HG03135 (cell line): ENCODE measurements around the gene CACNB4.
"Not testable (repeated sequence)": the region's sequence is repeated elsewhere in the genome, so short reads cannot be mapped to it uniquely, and the experiment has no call there.

Source experiments
- ATAC-seq: cut with Tn5 transposase; IDR thresholded peaks from one replicate; pipeline ENCODE4 v1.9.1; 2021; ENCODE audit warnings: mild to moderate bottlenecking, moderate library complexity; ENCODE audit not compliant: unreplicated experiment

CACNB4 gene

GRCh38 chr2:151795646-151796240 lies 303.1 kb downstream of the CACNB4 start:
- ATAC-seq, result no peak

GRCh38 chr2:151794422-151794821 lies 304.4 kb downstream of the CACNB4 start:
- ATAC-seq, result not testable (repeated sequence)

GRCh38 chr2:151793123-151793522 lies 305.7 kb downstream of the CACNB4 start:
- ATAC-seq, result no peak

- no peak for ATAC-seq
Measured at GRCh38 chr2:151792589-151792988, 306.3 kb downstream of the CACNB4 start.

GRCh38 chr2:151791545-151791944 lies 307.3 kb downstream of the CACNB4 start:
- ATAC-seq, result no peak

GRCh38 chr2:151790689-151791088 lies 308.2 kb downstream of the CACNB4 start:
- no peak for ATAC-seq

- ATAC-seq, result no peak
Measured at GRCh38 chr2:151789055-151789834, 309.6 kb downstream of the CACNB4 start.

GRCh38 chr2:151786483-151786882 lies 312.4 kb downstream of the CACNB4 start:
- ATAC-seq, result no peak

- no peak for ATAC-seq
Measured at GRCh38 chr2:151786077-151786476, 312.8 kb downstream of the CACNB4 start.

GRCh38 chr2:151783133-151783520 lies 315.7 kb downstream of the CACNB4 start:
- no peak for ATAC-seq
